Measurements from ENCODE around the gene ZDHHC5.

- TF ChIP-seq, protein P1, sequence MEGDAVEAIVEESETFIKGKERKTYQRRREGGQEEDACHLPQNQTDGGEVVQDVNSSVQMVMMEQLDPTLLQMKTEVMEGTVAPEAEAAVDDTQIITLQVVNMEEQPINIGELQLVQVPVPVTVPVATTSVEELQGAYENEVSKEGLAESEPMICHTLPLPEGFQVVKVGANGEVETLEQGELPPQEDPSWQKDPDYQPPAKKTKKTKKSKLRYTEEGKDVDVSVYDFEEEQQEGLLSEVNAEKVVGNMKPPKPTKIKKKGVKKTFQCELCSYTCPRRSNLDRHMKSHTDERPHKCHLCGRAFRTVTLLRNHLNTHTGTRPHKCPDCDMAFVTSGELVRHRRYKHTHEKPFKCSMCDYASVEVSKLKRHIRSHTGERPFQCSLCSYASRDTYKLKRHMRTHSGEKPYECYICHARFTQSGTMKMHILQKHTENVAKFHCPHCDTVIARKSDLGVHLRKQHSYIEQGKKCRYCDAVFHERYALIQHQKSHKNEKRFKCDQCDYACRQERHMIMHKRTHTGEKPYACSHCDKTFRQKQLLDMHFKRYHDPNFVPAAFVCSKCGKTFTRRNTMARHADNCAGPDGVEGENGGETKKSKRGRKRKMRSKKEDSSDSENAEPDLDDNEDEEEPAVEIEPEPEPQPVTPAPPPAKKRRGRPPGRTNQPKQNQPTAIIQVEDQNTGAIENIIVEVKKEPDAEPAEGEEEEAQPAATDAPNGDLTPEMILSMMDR (IDR thresholded peaks at IDR 0.05 in 4 of 5, conservative IDR thresholded peaks at IDR 0.05 in 1 of 5) = no peak
- TF ChIP-seq POLR2A (IDR thresholded peaks at IDR 0.05) = no peak
These were observed 18.8 kb upstream of the ZDHHC5 start for GRCh38 chr11:57648801-57649735.
